H9 (cell line): ENCODE results near the gene SIVA1. TPM values are rescaled to one million over a fixed set of nuclear protein-coding genes. Genes with fewer than 3 reads are reported as not detected.

ENCODE experiments used
- DNase-seq: peaks from one replicate; pipeline ENCODE4 v3.0.0-alpha.2; 2017
- H2AFZ ChIP-seq: one replicate; pipeline ENCODE4 v1.6.1; 2013; ENCODE audit warnings: mild to moderate bottlenecking, low read length, control low read depth, moderate library complexity
- H2AK5ac ChIP-seq: 2 replicates; pipeline ENCODE4 v1.6.1; 2013; ENCODE audit warnings: low read length, control low read depth, mixed read lengths; ENCODE audit not compliant: insufficient read length
- H2BK120ac ChIP-seq: one replicate; pipeline ENCODE4 v1.6.1; 2013; ENCODE audit warnings: low read depth, mild to moderate bottlenecking, low read length, control low read depth, inconsistent platforms; ENCODE audit not compliant: poor library complexity, severe bottlenecking
- H2BK12ac ChIP-seq: 2 replicates; pipeline ENCODE4 v1.6.1; 2013; ENCODE audit warnings: low read length, control low read depth, mixed read lengths, low read depth; ENCODE audit not compliant: insufficient read length
- H2BK15ac ChIP-seq: 2 replicates; pipeline ENCODE4 v1.6.1; 2013; ENCODE audit warnings: low read depth, low read length, control low read depth
- H2BK20ac ChIP-seq: one replicate; pipeline ENCODE4 v1.6.1; 2013; ENCODE audit warnings: low read depth, mild to moderate bottlenecking, low read length, control low read depth, inconsistent platforms; ENCODE audit not compliant: poor library complexity, severe bottlenecking
- H2BK5ac ChIP-seq: 2 replicates; pipeline ENCODE4 v1.6.1; 2013; ENCODE audit warnings: low read length, control low read depth, mixed read lengths; ENCODE audit not compliant: insufficient read length
- H3K14ac ChIP-seq: 2 replicates; pipeline ENCODE4 v1.6.1; 2013; ENCODE audit warnings: low read length, control low read depth; ENCODE audit not compliant: insufficient read depth
- H3K18ac ChIP-seq: 2 replicates; pipeline ENCODE4 v1.6.1; 2013; ENCODE audit warnings: low read depth, mild to moderate bottlenecking, mixed read lengths, low read length, control low read depth; ENCODE audit not compliant: insufficient read length
- H3K23ac ChIP-seq: 2 replicates; pipeline ENCODE4 v1.6.1; 2013; ENCODE audit warnings: low read length, control low read depth, mixed read lengths, low read depth; ENCODE audit not compliant: insufficient read length
- H3K23me2 ChIP-seq: 2 replicates; pipeline ENCODE4 v1.6.1; 2013; ENCODE audit warnings: low read depth, mild to moderate bottlenecking, mixed read lengths, low read length, control low read depth; ENCODE audit not compliant: insufficient read length, poor library complexity, severe bottlenecking
- H3K27ac ChIP-seq: 2 replicates; pipeline ENCODE4 v1.5.1; 2013; ENCODE audit warnings: low read length, control low read depth, mixed read lengths, low read depth; ENCODE audit not compliant: insufficient read length
- H3K27me3 ChIP-seq: 2 replicates; pipeline ENCODE4 v1.6.1; 2013; ENCODE audit warnings: low read length, control low read depth, inconsistent platforms; ENCODE audit not compliant: insufficient read depth
- H3K4ac ChIP-seq: 2 replicates; pipeline ENCODE4 v1.6.1; 2013; ENCODE audit warnings: low read depth, mild to moderate bottlenecking, control low read depth, inconsistent platforms, low read length, moderate library complexity
- H3K4me1 ChIP-seq: 2 replicates; pipeline ENCODE4 v1.6.1; 2013; ENCODE audit warnings: low read length, control low read depth, inconsistent platforms; ENCODE audit not compliant: insufficient read depth
- H3K4me2 ChIP-seq: 2 replicates; pipeline ENCODE4 v1.6.1; 2013; ENCODE audit warnings: low read length, control low read depth, mixed read lengths; ENCODE audit not compliant: insufficient read length, insufficient read depth
- H3K56ac ChIP-seq: 2 replicates; pipeline ENCODE4 v1.6.1; 2013; ENCODE audit warnings: low read depth, mild to moderate bottlenecking, mixed read lengths, low read length, control low read depth; ENCODE audit not compliant: insufficient read length
- H3K79me1 ChIP-seq: 2 replicates; pipeline ENCODE4 v1.6.1; 2013; ENCODE audit warnings: low read depth, mild to moderate bottlenecking, moderate library complexity, low read length, control low read depth, inconsistent platforms; ENCODE audit not compliant: insufficient read depth, poor library complexity, severe bottlenecking
- H3K79me2 ChIP-seq: 2 replicates; pipeline ENCODE4 v1.6.1; 2013; ENCODE audit warnings: low read length, control low read depth, inconsistent platforms; ENCODE audit not compliant: insufficient read depth
- H3K9ac ChIP-seq: 2 replicates; pipeline ENCODE4 v1.6.1; 2013; ENCODE audit warnings: low read length, control low read depth, mixed read lengths; ENCODE audit not compliant: insufficient read length; ENCODE audit errors: extremely low read depth
- H3K9me3 ChIP-seq: one replicate; pipeline ENCODE4 v1.6.1; 2013; ENCODE audit warnings: low read depth, low read length, inconsistent platforms; ENCODE audit not compliant: control insufficient read depth
- H3T11ph ChIP-seq: one replicate; pipeline ENCODE4 v1.6.1; 2013; ENCODE audit warnings: mild to moderate bottlenecking, low read length, control low read depth, inconsistent platforms
- H4K20me1 ChIP-seq: one replicate; pipeline ENCODE4 v1.6.1; 2013; ENCODE audit not compliant: control insufficient read depth, insufficient read length, insufficient read depth
- H4K5ac ChIP-seq: 2 replicates; pipeline ENCODE4 v1.6.1; 2013; ENCODE audit warnings: low read depth, mild to moderate bottlenecking, mixed read lengths, low read length, control low read depth; ENCODE audit not compliant: insufficient read length
- H4K8ac ChIP-seq: replicated peaks from 2 replicates; pipeline ENCODE4 v1.6.1; 2013; ENCODE audit warnings: low read length, control low read depth, mixed read lengths, low read depth; ENCODE audit not compliant: insufficient read length
- H4K91ac ChIP-seq: 2 replicates; pipeline ENCODE4 v1.6.1; 2013; ENCODE audit warnings: low read depth, mild to moderate bottlenecking, moderate library complexity, mixed read lengths, low read length, control low read depth; ENCODE audit not compliant: insufficient read length
- H3K27ac Mint-ChIP-seq, 3 experiments: 2 replicates in 2 of 3; 3 replicates in 1 of 3; pipeline ENCODE4 v1.8.0; 2020 to 2021; ENCODE audit warnings: mixed read lengths in 3 of 3, mild to moderate bottlenecking in 1 of 3, moderate library complexity in 1 of 3
- H3K27me3 Mint-ChIP-seq: 2 replicates; pipeline ENCODE4 v1.8.0; 2021; ENCODE audit warnings: low read depth, mild to moderate bottlenecking, moderate library complexity, mixed read lengths
- H3K36me3 Mint-ChIP-seq, 3 experiments: 2 replicates in 2 of 3; 3 replicates in 1 of 3; pipeline ENCODE4 v1.8.0; 2020 to 2021; ENCODE audit warnings: low read depth in 3 of 3, mixed read lengths in 3 of 3; ENCODE audit not compliant: insufficient read depth in 1 of 3
- H3K4me1 Mint-ChIP-seq, 2 experiments: 2 replicates each; pipeline ENCODE4 v1.8.0; 2020; ENCODE audit warnings: mixed read lengths in 2 of 2
- H3K4me3 Mint-ChIP-seq, 2 experiments: 2 replicates in 1 of 2; 3 replicates in 1 of 2; pipeline ENCODE4 v1.8.0; 2020 to 2021; ENCODE audit warnings: mild to moderate bottlenecking in 2 of 2, mixed read lengths in 2 of 2, moderate library complexity in 1 of 2
- H3K9me3 Mint-ChIP-seq, 2 experiments: 2 replicates in 1 of 2; 3 replicates in 1 of 2; pipeline ENCODE4 v1.8.0; 2020; ENCODE audit warnings: mild to moderate bottlenecking in 2 of 2, mixed read lengths in 2 of 2, moderate library complexity in 1 of 2
- CTCF ChIP-seq: fragments of 200-600 bp; sonication (generic); conservative IDR thresholded peaks from 3 replicates; pipeline ENCODE4 v1.8.0; 2021; ENCODE audit warnings: antibody characterized with exemption, mild to moderate bottlenecking
- WGBS: extraction: QIAGEN DNeasy Blood & Tissue Kit; methylation state at CpG from one replicate; pipeline ENCODE4 v1.1.7; 2013; ENCODE audit warnings: missing lambda C conversion rate, low lambda C conversion rate, mixed read lengths; ENCODE audit not compliant: insufficient read length; ENCODE audit errors: extremely low coverage; 5-methylcytosine and 5-hydroxymethylcytosine counted together
- total RNA-seq: library from RNA; stranded (reverse); gene quantifications from 2 replicates; pipeline ENCODE4 v1.2.1, GENCODE V29; 2021

Gene SIVA1
- total RNA-seq, 1 experiment from 2014 or later, result 125 TPM

GRCh38 chr14:104792101-104792884 is 39.3 kb downstream of the SIVA1 start:
- Histone ChIP-seq H3K79me2 (no peaks in the 10 kb centered on the region; the same call in 1 of the 2 replicates), H3K9ac (no peak overlapping the region), H3K23me2 (peaks cover 8% of the 10 kb centered on the region), H3K18ac (no peak overlapping the region), H4K5ac (no peak overlapping the region), H3K4me2 (no peak overlapping the region), H2BK20ac (no peak overlapping the region), H3K14ac (no peak overlapping the region), H3K4me1 (peaks cover 6% of the 10 kb centered on the region; the same call in 1 of the 2 replicates), H4K91ac (no peak overlapping the region), H3K79me1 (peaks cover 3% of the 10 kb centered on the region), H3K9me3 (no peaks in the 10 kb centered on the region), H2BK120ac (no peak overlapping the region), H3K27me3 (peaks cover 3% of the 10 kb centered on the region; the same call in 1 of the 2 replicates), H4K20me1 (no peaks in the 10 kb centered on the region), H2BK5ac (no peak overlapping the region), H3T11ph (no peak overlapping the region), H4K8ac (no peak overlapping the region), H2AFZ (no peak overlapping the region), H2AK5ac (no peak overlapping the region), H3K4ac (no peak overlapping the region), H2BK12ac (no peak overlapping the region), H2BK15ac (no peak overlapping the region), H3K56ac (no peak overlapping the region), H3K23ac (no peak overlapping the region), H3K27ac (no peak overlapping the region)
- Mint-ChIP-seq H3K4me1 (peaks cover 21 to 36% of the 10 kb centered on the region in 2 experiments), H3K27me3 (peaks cover 14% of the 10 kb centered on the region), H3K9me3 (no peaks in the 10 kb centered on the region), H3K4me3 (no peak overlapping the region), H3K36me3 (peaks cover 6 to 19% (median 16%) of the 10 kb centered on the region in 3 experiments; a peak in 6 of 7 replicates), H3K27ac (no peak overlapping the region; a peak in 1 of 7 replicates)
- no peak for DNase-seq
- no peak for TF ChIP-seq CTCF
- WGBS, result no CpG with 5 or more reads among the region's 25 CpGs
